HCT116 (cell line): ENCODE measurements around the gene ADAMTS1.
"Not testable (repeated sequence)": the region's sequence is repeated elsewhere in the genome, so short reads cannot be mapped to it uniquely, and the experiment has no call there.

ENCODE experiments used
- CTCF ChIP-seq, 3 experiments: fragments of 200-600 bp in 1 of 3; sonication (generic) in 1 of 3; IDR thresholded peaks in 2 of 3; conservative IDR thresholded peaks in 1 of 3; 2 replicates each; pipeline ENCODE4 v1.5.1; 2012 to 2017; ENCODE audit warnings: low read depth in 2 of 3, low read length in 2 of 3, antibody characterized with exemption in 1 of 3, borderline replicate concordance in 1 of 3, control low read depth in 1 of 3, mild to moderate bottlenecking in 1 of 3, mixed read lengths in 1 of 3, mixed run types in 1 of 3, moderate library complexity in 1 of 3; ENCODE audit not compliant: insufficient read depth in 1 of 3
- POLR2A ChIP-seq: IDR thresholded peaks from 2 replicates; pipeline ENCODE4 v1.7.0; 2011; ENCODE audit warnings: borderline replicate concordance; ENCODE audit not compliant: insufficient read depth, insufficient read length; ENCODE audit errors: extremely low read depth

- not testable (repeated sequence) for TF ChIP-seq CTCF (IDR thresholded peaks at IDR 0.05 in 2 of 3, conservative IDR thresholded peaks at IDR 0.05 in 1 of 3; ENCODE audit: borderline replicate concordance in 1 of 3, insufficient read depth in 1 of 3, low read depth in 2 of 3, low read length in 2 of 3); POLR2A
Measured at GRCh38 chr21:26854695-26855094, 9.5 kb upstream of the ADAMTS1 start.
